NCI-H2107 treated with DMSO at 0.1 percent for 48 hours (cell line): ENCODE results near the gene UBE2J1.
"Not testable (repeated sequence)": the region's sequence is repeated elsewhere in the genome, so short reads cannot be mapped to it uniquely, and the experiment has no call there.

Experiments
- DNase-seq: peaks from one replicate; lab custom pipeline; 2025; ENCODE audit not compliant: unreplicated experiment; lab: John Stamatoyannopoulos, UW

UBE2J1 gene

GRCh38 chr6:89321131-89321970, 31.2 kb downstream of the UBE2J1 start:
- DNase-seq, result no peak

GRCh38 chr6:89320012-89320559, 32.4 kb downstream of the UBE2J1 start:
- no peak for DNase-seq

DNA sequence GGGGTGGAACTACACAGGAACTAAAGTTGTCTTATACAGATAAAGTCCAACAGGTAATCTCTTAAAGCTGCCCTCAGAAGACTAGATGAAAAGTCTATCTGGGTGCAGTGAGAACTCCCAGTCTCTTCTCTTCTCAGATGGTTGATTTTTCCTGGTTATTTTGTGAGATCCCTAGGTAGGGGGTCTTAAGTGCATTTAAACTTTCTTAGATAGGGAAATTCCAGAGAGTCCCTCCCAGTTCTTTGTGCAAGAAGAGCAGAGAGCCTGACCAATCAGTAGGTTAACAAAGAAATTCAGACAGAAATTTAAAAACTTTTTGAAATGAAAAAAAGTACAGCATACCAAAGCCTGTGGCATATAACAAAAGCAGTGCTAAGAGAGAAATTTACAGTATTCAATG, 35.5 kb downstream of the UBE2J1 start:
- DNase-seq, result no peak

- DNase-seq, result no peak
Observed at GRCh38 chr6:89315249-89315885, 37.2 kb downstream of the UBE2J1 start, which contains the start of gene GABRR2. Gene GABRR2, minus strand, starts transcription at chr6:89315299. Its CDS starts 134 bp downstream, at chr6:89315165.

DNA sequence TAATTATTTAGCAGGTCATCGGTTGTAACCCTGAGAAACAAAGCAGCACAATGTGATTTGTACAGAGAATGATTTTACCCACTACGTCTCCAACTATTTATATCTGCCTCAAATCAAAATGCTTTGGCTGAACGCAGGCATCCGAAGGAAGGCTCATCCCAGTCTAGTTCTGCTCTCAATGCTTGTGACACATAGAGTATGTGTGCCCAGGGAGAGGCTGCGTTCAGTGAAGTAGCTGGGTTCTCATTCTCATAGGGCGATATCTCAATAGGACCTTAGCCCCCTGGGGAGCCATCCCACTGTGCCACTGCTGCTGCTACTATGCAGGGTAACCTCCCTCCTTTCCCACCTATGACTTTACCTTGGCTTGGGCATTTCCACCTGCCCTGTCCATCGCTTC, 37.8 kb downstream of the UBE2J1 start:
- DNase-seq, result no peak

DNA sequence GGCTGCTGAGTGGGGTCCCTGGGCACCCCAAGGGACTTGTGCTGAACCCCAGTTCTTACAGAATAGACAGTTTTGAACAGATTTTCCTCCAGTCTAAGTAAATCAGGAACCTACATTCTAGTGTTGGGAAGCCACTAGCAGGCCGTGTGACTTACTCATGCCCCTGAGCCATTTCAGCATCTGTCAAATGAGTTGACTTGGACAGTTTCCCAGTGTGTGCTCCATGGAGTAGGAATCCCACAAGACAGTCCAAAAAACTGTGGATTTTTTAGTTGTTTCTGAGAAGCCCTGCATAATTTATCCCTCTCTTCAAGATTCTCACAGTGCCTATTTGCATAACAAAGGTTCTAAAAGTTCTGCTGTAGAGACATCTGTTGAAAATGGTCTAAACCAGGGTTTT, 39.5 kb downstream of the UBE2J1 start:
- peak; percentile 8 for DNase-seq

DNA sequence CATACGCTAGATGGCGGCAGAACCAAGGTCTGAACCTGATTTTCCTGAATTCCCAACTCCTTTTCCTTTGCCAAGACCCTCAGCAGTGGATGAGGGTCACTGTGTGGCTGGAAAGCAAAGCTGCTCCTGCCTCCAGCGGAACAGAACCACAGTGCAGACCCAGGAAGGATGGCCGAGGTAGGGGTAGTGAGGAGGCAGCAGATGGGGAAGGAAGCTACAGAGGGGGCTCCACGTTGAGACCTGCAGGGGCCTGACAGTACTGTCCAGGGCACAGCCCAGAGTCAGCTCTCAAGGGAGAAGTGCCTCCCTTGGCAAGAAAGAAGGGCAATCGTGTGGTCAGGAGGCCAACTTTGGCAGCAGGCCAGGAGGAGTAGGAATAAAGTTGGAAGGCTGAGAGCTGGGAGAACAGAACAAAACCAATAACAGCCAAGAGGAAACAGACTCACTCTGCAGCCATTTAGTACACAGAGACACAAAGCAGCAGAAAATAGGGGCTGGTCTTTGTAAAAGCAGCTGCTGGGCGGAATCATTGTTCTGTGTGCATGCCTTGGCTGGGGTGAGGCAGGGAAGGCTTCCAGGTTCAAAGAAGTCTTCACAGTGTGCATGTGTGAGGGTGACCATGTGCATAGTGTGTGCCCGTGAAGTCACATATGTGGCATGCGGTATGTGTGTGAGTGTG, 40.5 kb downstream of the UBE2J1 start:
- DNase-seq, result peak; percentile 48

GRCh38 chr6:89311530-89311852, 41.0 kb downstream of the UBE2J1 start:
- no peak for DNase-seq

DNA sequence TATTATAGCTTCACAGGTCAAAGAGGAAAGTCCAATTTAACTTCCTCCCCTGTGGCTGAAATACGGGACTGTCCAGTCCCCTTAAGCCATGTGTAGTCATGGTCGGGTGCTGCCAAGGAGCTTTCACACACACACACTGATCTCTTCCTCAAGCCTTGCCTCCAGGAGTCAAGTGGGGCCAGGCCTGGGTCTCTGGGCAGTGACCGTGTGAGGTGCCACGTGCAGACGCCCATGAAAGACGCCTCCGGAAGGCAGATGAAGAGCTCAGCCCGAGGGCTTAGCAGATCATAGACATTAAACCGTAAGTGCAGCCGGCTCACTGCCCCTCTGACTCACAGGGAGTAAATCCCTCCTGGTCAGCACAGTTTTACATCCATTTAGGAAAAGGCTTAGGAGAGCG, 41.6 kb downstream of the UBE2J1 start:
- DNase-seq, result no peak

- no peak for DNase-seq
Observed at GRCh38 chr6:89308525-89309395, 43.8 kb downstream of the UBE2J1 start.

- not testable (repeated sequence) for DNase-seq
Observed at GRCh38 chr6:89304517-89304916, 48.0 kb downstream of the UBE2J1 start.

DNA sequence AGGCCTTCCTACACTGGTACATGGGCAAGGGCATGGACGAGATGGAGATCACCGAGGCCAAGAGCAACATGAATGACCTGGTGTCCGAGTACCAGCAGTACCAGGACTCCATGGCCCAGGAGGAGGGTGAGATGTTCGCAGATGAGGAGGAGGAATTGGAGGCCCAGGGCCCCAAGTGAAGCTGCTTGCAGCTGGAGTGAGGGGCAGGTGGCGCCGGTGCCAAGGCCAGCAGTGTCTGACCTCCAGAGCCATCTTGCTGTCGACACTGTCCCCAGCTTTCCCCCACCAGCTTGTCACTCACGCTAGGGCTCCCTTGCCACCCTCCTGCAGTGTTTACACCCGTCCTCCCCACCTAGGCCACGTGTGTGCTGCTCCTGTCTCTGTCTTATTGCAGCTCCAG, 49.6 kb downstream of the UBE2J1 start:
- DNase-seq, result no peak

- DNase-seq, result no peak
Observed at GRCh38 chr6:89302195-89302770, 50.2 kb downstream of the UBE2J1 start.

GRCh38 chr6:89301586-89302194, 50.8 kb downstream of the UBE2J1 start:
- DNase-seq, result no peak

- no peak for DNase-seq
Observed at GRCh38 chr6:89299466-89299850, 53.1 kb downstream of the UBE2J1 start.

GRCh38 chr6:89298680-89299465, 53.6 kb downstream of the UBE2J1 start:
- no peak for DNase-seq

DNA sequence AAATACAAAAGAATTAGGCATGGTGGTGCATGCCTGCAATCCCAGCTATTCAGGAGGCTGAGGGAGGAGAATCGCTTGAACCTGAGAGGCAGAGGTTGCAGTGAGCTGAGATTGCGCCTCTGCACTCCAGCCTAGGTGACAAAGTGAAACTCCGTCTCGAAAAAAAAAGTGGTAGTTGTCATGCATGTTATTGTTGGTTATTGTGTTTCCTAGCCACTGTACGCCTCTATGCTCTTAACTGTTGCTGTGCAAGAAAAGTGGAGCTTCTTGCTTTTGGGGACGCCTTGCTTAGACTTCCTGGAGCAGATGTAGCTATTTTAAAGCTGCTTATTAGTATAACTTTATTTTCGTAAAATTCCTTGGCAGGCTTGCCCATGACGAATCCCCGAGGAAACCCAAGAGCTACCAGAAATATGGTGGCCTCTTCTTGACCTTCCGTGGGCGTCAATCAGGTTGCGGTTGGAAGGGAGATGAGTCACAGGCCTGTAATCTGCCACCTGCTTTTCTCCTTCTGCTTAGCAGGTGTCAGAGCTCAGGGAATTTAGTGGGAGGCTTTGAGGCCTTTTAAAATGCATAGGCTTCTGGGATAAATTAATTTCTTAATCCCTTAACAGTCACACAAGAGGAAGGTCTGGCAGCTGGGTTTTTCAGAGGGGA, 54.7 kb downstream of the UBE2J1 start:
- peak; percentile 63 for DNase-seq

DNA sequence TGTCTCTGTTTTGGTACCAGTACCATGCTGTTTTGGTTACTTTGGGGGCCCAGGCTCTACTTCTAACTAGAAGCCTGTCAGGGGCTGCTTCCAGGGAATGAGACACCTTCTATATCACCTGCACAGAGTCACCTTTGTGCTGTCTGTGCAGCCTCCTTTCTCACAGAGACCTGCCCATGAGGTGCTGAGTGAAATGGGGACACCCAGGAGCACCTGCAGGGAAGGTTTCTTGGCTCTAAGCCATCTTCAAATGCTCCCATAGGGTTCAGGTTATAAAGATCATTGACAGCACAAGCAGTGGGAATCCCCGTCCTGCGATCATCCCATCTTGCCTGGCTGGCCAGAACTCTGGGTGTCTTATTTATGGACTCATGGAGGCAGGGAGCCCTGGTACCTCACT, 56.5 kb downstream of the UBE2J1 start:
- no peak for DNase-seq

GRCh38 chr6:89295116-89295515, 57.4 kb downstream of the UBE2J1 start:
- DNase-seq, result not testable (repeated sequence)
